Measurements from ENCODE around the gene METTL23.

DNA sequence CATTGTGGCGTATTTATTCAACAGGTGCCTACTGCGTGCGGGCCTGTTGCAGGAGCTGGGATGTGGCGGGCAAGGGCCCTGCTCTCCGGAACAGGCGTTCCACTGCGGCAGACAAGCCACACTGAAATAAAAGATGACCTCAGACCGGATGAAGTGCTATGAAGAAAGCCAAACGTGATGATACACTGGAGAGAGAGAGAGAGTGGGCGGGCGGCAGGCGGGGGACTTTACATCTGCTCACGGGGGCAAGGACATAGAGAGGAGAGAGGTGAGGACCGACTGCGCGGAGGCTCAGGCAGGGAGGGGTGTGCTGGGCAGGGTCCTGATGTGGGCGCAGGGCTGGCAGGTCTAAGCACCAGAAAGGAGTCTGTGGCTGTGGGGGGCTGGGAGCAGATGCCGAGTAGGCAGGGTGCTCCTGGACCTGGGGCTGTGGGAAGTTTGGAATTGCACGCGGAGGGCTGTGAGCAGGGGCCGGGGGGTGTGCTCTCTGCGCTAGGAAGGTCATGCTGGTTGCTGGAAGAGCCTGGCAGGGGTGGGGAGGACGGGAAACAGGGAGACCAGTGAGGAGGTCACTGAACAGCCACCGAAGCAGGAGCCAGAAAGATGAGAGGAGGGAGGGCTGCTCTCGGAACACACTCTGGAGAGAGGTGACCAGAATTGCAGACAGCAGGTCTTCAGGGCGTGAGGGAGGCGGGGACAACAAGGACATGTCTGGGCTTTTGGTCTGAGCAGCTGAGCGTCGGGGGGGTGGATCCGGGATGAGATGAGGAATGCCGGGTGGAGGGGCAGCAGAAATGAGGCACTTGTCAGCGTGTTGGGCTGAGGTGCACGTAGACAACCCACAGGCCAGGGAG is 25.8 kb upstream of the METTL23 start:
- TF ChIP-seq, protein P1, sequence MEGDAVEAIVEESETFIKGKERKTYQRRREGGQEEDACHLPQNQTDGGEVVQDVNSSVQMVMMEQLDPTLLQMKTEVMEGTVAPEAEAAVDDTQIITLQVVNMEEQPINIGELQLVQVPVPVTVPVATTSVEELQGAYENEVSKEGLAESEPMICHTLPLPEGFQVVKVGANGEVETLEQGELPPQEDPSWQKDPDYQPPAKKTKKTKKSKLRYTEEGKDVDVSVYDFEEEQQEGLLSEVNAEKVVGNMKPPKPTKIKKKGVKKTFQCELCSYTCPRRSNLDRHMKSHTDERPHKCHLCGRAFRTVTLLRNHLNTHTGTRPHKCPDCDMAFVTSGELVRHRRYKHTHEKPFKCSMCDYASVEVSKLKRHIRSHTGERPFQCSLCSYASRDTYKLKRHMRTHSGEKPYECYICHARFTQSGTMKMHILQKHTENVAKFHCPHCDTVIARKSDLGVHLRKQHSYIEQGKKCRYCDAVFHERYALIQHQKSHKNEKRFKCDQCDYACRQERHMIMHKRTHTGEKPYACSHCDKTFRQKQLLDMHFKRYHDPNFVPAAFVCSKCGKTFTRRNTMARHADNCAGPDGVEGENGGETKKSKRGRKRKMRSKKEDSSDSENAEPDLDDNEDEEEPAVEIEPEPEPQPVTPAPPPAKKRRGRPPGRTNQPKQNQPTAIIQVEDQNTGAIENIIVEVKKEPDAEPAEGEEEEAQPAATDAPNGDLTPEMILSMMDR (IDR thresholded peaks at IDR 0.05; ENCODE audit: extremely low read depth in 1 of 2, insufficient read depth in 1 of 2, low read depth in 1 of 2, low read length in 2 of 2) = no peak
- TF ChIP-seq POLR2A (IDR thresholded peaks at IDR 0.05; ENCODE audit: low read depth, low read length) = no peak
- TF ChIP-seq POLR2AphosphoS5 (IDR thresholded peaks at IDR 0.05; ENCODE audit: insufficient read depth, low read depth, low read length) = no peak
- TF ChIP-seq, protein P2, sequence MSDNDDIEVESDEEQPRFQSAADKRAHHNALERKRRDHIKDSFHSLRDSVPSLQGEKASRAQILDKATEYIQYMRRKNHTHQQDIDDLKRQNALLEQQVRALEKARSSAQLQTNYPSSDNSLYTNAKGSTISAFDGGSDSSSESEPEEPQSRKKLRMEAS (IDR thresholded peaks at IDR 0.05; ENCODE audit: insufficient read depth, insufficient read length) = no peak
- TF ChIP-seq FOS (IDR thresholded peaks at IDR 0.05; ENCODE audit: borderline replicate concordance, insufficient read depth, low read length) = no peak
- TF ChIP-seq EZH2 (IDR thresholded peaks at IDR 0.05; ENCODE audit: borderline replicate concordance, low read depth, low read length, severe bottlenecking) = no peak
- TF ChIP-seq JUN (IDR thresholded peaks at IDR 0.05; ENCODE audit: borderline replicate concordance, insufficient read depth, insufficient read length, low read depth) = peak; percentile 23
- TF ChIP-seq MYC (IDR thresholded peaks at IDR 0.05; ENCODE audit: low read depth, low read length) = no peak
- TF ChIP-seq GATA2 (IDR thresholded peaks at IDR 0.05; ENCODE audit: insufficient read depth, insufficient read length, low read depth, low read length) = no peak

All from endothelial cell of umbilical vein (primary cell).